ENCODE measurements around the gene MTCH1. TPM values are rescaled to one million over a fixed set of nuclear protein-coding genes. Genes with fewer than 3 reads are reported as not detected.

MTCH1 gene
- total and polyA plus RNA-seq, 9 of the 15 experiments (the other 6 are each of a cell fraction or from before 2014, with no cell fraction given): 7.9 to 161 (median 118) TPM

DNA sequence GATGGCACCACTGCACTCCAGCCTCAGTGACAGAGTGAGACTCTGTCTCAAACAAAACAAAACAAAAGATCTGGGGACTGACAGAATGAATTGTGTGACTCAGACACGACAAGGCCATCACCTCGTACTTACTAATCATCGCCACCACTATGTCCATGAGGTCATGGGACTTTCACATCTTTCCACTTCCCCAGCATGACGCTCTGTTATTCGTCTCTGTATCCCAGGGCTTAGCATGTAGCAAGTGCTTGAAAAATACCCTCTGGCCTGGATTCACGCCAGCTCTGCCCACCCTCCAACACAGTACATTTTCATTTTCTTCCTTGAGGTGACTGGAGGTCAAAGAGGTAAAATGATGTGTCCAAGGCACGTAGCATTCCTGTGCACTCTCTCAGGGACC lies 47.3 kb upstream of the MTCH1 start (continued):
- TF ChIP-seq, protein P1, sequence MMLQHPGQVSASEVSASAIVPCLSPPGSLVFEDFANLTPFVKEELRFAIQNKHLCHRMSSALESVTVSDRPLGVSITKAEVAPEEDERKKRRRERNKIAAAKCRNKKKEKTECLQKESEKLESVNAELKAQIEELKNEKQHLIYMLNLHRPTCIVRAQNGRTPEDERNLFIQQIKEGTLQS (IDR thresholded peaks at IDR 0.05): peak; percentile 88
- TF ChIP-seq, protein P1 (CRISPR knock-in tag; conservative IDR thresholded peaks at IDR 0.05): no peak
- TF ChIP-seq ERF (CRISPR knock-in tag; IDR thresholded peaks at IDR 0.05): no peak
- TF ChIP-seq FOSL1 (tag; conservative IDR thresholded peaks at IDR 0.05): peak; percentile 87
- peak; percentile 65 for TF ChIP-seq SOX6 (IDR thresholded peaks at IDR 0.05)
- TF ChIP-seq, protein P2, sequence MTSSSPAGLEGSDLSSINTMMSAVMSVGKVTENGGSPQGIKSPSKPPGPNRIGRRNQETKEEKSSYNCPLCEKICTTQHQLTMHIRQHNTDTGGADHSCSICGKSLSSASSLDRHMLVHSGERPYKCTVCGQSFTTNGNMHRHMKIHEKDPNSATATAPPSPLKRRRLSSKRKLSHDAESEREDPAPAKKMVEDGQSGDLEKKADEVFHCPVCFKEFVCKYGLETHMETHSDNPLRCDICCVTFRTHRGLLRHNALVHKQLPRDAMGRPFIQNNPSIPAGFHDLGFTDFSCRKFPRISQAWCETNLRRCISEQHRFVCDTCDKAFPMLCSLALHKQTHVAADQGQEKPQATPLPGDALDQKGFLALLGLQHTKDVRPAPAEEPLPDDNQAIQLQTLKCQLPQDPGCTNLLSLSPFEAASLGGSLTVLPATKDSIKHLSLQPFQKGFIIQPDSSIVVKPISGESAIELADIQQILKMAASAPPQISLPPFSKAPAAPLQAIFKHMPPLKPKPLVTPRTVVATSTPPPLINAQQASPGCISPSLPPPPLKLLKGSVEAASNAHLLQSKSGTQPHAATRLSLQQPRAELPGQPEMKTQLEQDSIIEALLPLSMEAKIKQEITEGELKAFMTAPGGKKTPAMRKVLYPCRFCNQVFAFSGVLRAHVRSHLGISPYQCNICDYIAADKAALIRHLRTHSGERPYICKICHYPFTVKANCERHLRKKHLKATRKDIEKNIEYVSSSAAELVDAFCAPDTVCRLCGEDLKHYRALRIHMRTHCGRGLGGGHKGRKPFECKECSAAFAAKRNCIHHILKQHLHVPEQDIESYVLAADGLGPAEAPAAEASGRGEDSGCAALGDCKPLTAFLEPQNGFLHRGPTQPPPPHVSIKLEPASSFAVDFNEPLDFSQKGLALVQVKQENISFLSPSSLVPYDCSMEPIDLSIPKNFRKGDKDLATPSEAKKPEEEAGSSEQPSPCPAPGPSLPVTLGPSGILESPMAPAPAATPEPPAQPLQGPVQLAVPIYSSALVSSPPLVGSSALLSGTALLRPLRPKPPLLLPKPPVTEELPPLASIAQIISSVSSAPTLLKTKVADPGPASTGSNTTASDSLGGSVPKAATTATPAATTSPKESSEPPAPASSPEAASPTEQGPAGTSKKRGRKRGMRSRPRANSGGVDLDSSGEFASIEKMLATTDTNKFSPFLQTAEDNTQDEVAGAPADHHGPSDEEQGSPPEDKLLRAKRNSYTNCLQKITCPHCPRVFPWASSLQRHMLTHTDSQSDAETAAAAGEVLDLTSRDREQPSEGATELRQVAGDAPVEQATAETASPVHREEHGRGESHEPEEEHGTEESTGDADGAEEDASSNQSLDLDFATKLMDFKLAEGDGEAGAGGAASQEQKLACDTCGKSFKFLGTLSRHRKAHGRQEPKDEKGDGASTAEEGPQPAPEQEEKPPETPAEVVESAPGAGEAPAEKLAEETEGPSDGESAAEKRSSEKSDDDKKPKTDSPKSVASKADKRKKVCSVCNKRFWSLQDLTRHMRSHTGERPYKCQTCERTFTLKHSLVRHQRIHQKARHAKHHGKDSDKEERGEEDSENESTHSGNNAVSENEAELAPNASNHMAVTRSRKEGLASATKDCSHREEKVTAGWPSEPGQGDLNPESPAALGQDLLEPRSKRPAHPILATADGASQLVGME (CRISPR knock-in tag; IDR thresholded peaks at IDR 0.05): no peak
- TF ChIP-seq, protein P3, sequence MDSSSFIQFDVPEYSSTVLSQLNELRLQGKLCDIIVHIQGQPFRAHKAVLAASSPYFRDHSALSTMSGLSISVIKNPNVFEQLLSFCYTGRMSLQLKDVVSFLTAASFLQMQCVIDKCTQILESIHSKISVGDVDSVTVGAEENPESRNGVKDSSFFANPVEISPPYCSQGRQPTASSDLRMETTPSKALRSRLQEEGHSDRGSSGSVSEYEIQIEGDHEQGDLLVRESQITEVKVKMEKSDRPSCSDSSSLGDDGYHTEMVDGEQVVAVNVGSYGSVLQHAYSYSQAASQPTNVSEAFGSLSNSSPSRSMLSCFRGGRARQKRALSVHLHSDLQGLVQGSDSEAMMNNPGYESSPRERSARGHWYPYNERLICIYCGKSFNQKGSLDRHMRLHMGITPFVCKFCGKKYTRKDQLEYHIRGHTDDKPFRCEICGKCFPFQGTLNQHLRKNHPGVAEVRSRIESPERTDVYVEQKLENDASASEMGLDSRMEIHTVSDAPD (CRISPR knock-in tag; IDR thresholded peaks at IDR 0.05): no peak
- peak; percentile 54 for TF ChIP-seq ARID1B (IDR thresholded peaks at IDR 0.05)
- no peak for TF ChIP-seq PTBP1 (IDR thresholded peaks at IDR 0.05; ENCODE audit: low read depth, low read length)
- TF ChIP-seq, protein P4, sequence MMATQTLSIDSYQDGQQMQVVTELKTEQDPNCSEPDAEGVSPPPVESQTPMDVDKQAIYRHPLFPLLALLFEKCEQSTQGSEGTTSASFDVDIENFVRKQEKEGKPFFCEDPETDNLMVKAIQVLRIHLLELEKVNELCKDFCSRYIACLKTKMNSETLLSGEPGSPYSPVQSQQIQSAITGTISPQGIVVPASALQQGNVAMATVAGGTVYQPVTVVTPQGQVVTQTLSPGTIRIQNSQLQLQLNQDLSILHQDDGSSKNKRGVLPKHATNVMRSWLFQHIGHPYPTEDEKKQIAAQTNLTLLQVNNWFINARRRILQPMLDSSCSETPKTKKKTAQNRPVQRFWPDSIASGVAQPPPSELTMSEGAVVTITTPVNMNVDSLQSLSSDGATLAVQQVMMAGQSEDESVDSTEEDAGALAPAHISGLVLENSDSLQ (IDR thresholded peaks at IDR 0.05): peak; percentile 67
- no peak for TF ChIP-seq ZNF764 (CRISPR knock-in tag; IDR thresholded peaks at IDR 0.05; ENCODE audit: low read depth)
- TF ChIP-seq HLTF (IDR thresholded peaks at IDR 0.05): no peak
- TF ChIP-seq, protein P5, sequence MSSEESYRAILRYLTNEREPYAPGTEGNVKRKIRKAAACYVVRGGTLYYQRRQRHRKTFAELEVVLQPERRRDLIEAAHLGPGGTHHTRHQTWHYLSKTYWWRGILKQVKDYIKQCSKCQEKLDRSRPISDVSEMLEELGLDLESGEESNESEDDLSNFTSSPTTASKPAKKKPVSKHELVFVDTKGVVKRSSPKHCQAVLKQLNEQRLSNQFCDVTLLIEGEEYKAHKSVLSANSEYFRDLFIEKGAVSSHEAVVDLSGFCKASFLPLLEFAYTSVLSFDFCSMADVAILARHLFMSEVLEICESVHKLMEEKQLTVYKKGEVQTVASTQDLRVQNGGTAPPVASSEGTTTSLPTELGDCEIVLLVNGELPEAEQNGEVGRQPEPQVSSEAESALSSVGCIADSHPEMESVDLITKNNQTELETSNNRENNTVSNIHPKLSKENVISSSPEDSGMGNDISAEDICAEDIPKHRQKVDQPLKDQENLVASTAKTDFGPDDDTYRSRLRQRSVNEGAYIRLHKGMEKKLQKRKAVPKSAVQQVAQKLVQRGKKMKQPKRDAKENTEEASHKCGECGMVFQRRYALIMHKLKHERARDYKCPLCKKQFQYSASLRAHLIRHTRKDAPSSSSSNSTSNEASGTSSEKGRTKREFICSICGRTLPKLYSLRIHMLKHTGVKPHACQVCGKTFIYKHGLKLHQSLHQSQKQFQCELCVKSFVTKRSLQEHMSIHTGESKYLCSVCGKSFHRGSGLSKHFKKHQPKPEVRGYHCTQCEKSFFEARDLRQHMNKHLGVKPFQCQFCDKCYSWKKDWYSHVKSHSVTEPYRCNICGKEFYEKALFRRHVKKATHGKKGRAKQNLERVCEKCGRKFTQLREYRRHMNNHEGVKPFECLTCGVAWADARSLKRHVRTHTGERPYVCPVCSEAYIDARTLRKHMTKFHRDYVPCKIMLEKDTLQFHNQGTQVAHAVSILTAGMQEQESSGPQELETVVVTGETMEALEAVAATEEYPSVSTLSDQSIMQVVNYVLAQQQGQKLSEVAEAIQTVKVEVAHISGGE (CRISPR knock-in tag; IDR thresholded peaks at IDR 0.05): no peak
- TF ChIP-seq, protein P6, sequence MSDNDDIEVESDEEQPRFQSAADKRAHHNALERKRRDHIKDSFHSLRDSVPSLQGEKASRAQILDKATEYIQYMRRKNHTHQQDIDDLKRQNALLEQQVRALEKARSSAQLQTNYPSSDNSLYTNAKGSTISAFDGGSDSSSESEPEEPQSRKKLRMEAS (CRISPR knock-in tag; IDR thresholded peaks at IDR 0.05): peak; percentile 33
- 0 out of 2 replicates have a peak, but pooled peaks have one; percentile 10 for TF ChIP-seq ZFX (CRISPR knock-in tag; IDR thresholded peaks at IDR 0.05)
